Aorta (tissue), 5 donors: Measurements from ENCODE around the gene MNAT1. TPM values are rescaled to one million over a fixed set of nuclear protein-coding genes. Genes with fewer than 3 reads are reported as not detected.

Experiments used
- ATAC-seq: fragments of 200-7000 bp; cut with Tn5 transposase; one replicate; pipeline ENCODE4 v1.9.1; 2022; ENCODE audit warnings: moderate library complexity; ENCODE audit not compliant: low FRiP score
- DNase-seq, 2 donors: peaks; one replicate each; pipeline ENCODE4 v3.0.0-alpha.2; 2020
- H3K27ac ChIP-seq, 2 donors: one replicate each; pipeline ENCODE4 v1.5.1; 2013; ENCODE audit warnings: low read length in 2 of 2, mild to moderate bottlenecking in 2 of 2, moderate library complexity in 2 of 2, control low read depth in 1 of 2, inconsistent platforms in 1 of 2, low read depth in 1 of 2
- H3K27me3 ChIP-seq, 2 donors: one replicate each; pipeline ENCODE4 v1.6.1; 2013; ENCODE audit warnings: control low read depth in 1 of 2, low read length in 1 of 2, mild to moderate bottlenecking in 1 of 2, moderate library complexity in 1 of 2; ENCODE audit not compliant: insufficient read depth in 2 of 2, control insufficient read depth in 1 of 2
- H3K36me3 ChIP-seq, 2 donors: one replicate each; pipeline ENCODE4 v1.6.1; 2013; ENCODE audit warnings: control low read depth in 1 of 2, low read length in 1 of 2, mild to moderate bottlenecking in 1 of 2; ENCODE audit not compliant: insufficient read depth in 2 of 2, control insufficient read depth in 1 of 2
- H3K4me1 ChIP-seq, 2 donors: one replicate each; pipeline ENCODE4 v1.6.1; 2013; ENCODE audit warnings: low read length in 2 of 2, control low read depth in 1 of 2, mild to moderate bottlenecking in 1 of 2, moderate library complexity in 1 of 2; ENCODE audit not compliant: insufficient read depth in 2 of 2, control insufficient read depth in 1 of 2
- H3K4me3 ChIP-seq, 2 donors: one replicate each; pipeline ENCODE4 v1.5.1; 2013; ENCODE audit warnings: low read length in 2 of 2, control low read depth in 1 of 2, mild to moderate bottlenecking in 1 of 2
- H3K9me3 ChIP-seq: one replicate; pipeline ENCODE4 v1.6.1; 2013; ENCODE audit warnings: mild to moderate bottlenecking, low read length; ENCODE audit not compliant: control insufficient read depth
- WGBS, 2 donors: extraction: QIAGEN DNeasy Blood & Tissue Kit; methylation state at CpG; one replicate each; pipeline ENCODE4 v1.1.7; 2013; 5-methylcytosine and 5-hydroxymethylcytosine counted together
- intact Hi-C, 2 donors: fragments of 100-400 bp; cut with DNase I; formaldehyde crosslinking; loops; one replicate each; pipeline versions ENCODE4 v1.14.2 to v1.15.0; 2022
- polyA plus RNA-seq, 2 donors: library from polyadenylated mRNA; stranded (reverse); fragments of 200-250 nt; gene quantifications; one replicate each; pipeline ENCODE4 v1.2.3, GENCODE V29; 2013
- total RNA-seq, 2 donors: library from RNA; stranded (reverse); fragmentation: NEBNext Ultra II Directional; extraction: Animal tissue kit (Norgen Biotek cat#: 25700); gene quantifications; one replicate each; pipeline ENCODE4 v1.2.1, GENCODE V29; 2021
- donor health status: healthy with polysubstance abuse.
- donor health status: Bipolar disorder and iron deficiency.
- donor health status: DM: no; HTN: no; CAD: no.
- donor health status: DM: no; HTN: no; CAD: no.
- donor health status: DM: yes; HTN: yes; CAD: no.

MNAT1 gene
- total and polyA plus RNA-seq, 4 donors, result 23.7 to 41.1 (median 32.0) TPM

DNA sequence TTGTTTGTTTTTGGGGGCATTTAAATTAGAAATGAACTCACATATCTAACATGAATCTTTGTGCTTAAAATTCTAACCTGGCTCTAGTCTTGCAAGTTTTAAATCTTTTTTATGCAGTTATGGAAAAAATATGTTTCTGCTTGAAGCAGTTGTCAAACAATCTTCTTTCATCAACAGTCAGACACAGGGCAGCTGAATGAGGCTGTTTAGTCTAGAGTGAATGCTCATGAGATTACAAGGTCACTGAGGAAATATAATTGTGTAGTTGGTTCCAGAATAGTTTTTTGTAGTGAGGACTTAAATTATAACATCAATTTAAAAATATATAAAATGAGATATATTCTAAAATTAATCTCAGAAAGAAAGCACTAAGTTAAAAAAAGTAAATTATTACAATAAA, 169.8 kb downstream of the MNAT1 start:
- peaks cover 1 to 2% of the 10 kb centered on the region in 2 donors for H3K4me1 ChIP-seq
- no peak overlapping the region for H3K27ac ChIP-seq
- intact Hi-C loops, result no loop called here
- no peak overlapping the region for H3K4me3 ChIP-seq
- no peak for ATAC-seq
- H3K9me3 ChIP-seq, result no peaks in the 10 kb centered on the region
- H3K36me3 ChIP-seq, result no peaks in the 10 kb centered on the region
- DNase-seq, result no peak
- no peaks in the 10 kb centered on the region for H3K27me3 ChIP-seq

DNA sequence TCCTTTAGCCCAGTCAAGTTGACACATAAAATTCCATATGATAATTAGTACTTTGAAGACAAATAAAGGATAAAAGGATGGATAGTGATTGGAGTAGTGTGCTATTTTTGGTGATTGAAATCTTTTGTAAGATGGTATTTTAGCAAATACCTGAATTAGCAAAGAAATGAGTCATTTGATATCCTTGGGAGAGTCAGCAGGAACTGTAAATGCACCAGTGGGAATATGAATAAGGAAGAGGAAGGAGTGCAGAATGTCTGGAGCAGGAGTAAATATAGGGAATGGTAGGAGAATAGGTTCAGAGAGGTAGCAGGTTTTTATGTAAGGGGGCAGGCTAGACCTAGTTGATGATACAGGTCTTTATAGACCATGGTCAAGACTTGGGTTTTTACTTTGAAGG, 171.4 kb downstream of the MNAT1 start:
- ATAC-seq, result no peak
- Histone ChIP-seq H3K9me3 (no peaks in the 10 kb centered on the region), H3K27me3 (no peaks in the 10 kb centered on the region), H3K4me1 (peaks cover 1 to 2% of the 10 kb centered on the region in 2 donors), H3K27ac (no peak overlapping the region), H3K4me3 (no peak overlapping the region), H3K36me3 (no peaks in the 10 kb centered on the region)
- intact Hi-C loops, result no loop called here
- DNase-seq, result no peak

DNA sequence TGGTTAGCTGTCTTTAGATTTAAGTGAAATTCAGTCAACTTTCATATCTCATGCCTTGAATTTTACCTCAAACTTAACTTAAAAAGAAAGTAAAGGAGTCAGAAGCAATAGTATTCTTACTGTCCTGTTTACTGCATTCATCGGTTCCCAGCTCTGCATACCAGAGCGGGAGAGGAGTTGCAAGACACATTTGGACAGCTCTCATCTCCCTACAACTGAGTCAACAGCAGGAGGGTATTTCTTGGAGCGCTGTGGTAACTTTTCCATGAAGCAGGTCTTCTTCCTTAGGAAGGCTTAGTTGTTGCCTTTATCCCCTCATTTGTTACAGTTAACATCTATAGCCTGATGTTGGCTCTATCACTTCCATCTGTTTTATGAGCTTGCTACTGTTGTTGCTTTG, 181.2 kb downstream of the MNAT1 start:
- DNase-seq, result no peak
- Histone ChIP-seq H3K9me3 (no peaks in the 10 kb centered on the region), H3K36me3 (no peaks in the 10 kb centered on the region), H3K27ac (no peak overlapping the region), H3K27me3 (no peaks in the 10 kb centered on the region), H3K4me3 (no peak overlapping the region), H3K4me1 (no peaks in the 10 kb centered on the region)
- ATAC-seq, result no peak
- intact Hi-C loops, result no loop called here
- WGBS, 2 donors, result 84 to 88% methylated on average over 3 of the region's 3 CpGs

DNA sequence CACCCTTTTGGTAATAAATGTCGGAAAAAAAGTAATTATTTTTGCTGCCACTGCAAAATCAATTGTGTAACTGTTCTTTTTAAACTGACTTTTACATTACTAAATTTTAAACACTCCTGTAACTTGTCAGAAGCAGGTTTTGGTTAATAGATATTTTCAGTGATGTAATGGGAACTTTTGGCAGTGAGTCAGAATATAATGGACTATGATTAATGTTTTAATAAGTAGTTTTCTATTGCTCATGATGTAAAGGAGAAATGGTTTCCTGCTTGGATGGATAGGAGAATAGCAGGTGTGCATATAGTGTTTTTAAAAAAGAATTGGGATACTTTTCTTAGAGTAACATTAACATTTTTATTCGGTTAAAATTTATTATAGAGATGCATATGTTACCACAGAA, 187.5 kb downstream of the MNAT1 start:
- no peaks in the 10 kb centered on the region for H3K4me1 ChIP-seq
- H3K9me3 ChIP-seq, result no peaks in the 10 kb centered on the region
- no peaks in the 10 kb centered on the region for H3K36me3 ChIP-seq
- no peak overlapping the region for H3K4me3 ChIP-seq
- ATAC-seq, result no peak
- H3K27ac ChIP-seq, result no peak overlapping the region
- DNase-seq, result no peak
- H3K27me3 ChIP-seq, result no peaks in the 10 kb centered on the region
- 88 to 90% methylated on average over 2 of the region's 2 CpGs for WGBS, 2 donors
- intact Hi-C loops, result no loop called here

DNA sequence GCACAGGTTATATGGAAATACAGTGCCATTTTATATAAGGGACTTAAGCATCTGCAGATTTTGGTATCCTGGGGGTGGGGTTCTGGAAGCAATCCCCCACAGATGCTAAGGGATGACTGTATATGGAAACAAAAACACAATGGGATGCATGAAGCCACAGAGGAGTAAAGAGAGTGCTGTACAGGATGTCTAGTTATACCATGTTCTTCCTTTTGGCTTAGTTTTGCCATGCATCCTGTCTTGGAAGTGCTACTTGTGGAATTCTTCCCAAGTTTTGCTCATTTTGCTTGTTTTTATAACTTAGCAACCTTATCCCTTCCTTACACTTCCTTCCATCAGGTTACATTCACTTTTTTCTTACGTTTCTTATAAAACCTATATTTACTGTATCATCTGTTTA, 190.7 kb downstream of the MNAT1 start:
- H3K27me3 ChIP-seq, result no peaks in the 10 kb centered on the region
- H3K9me3 ChIP-seq, result no peaks in the 10 kb centered on the region
- DNase-seq (no peak), ATAC-seq (no peak)
- H3K4me3 ChIP-seq, result no peak overlapping the region
- H3K36me3 ChIP-seq, result no peaks in the 10 kb centered on the region
- no peak overlapping the region for H3K27ac ChIP-seq
- H3K4me1 ChIP-seq, result no peaks in the 10 kb centered on the region
- intact Hi-C loops, result no loop called here
- 21 to 26% methylated on average over 1 of the region's 1 CpG for WGBS, 2 donors

DNA sequence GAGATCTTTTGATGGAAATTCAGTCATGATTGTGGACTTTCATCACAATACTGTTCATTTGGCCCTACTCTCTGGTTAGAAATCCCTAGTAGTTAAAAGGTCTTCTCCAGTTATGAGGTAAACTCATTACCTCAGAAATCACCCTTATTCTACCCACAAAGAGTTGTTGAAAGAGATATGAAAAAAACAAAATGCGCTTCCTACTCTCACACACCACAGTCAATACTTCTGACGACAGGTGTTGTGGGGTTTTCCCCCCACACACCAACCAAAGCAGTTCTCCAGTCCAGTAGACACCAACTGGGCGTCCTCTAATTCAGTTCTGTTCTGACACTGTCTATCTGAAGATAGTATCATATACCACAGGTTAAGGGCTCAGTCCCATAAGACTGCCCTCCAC, 191.4 kb downstream of the MNAT1 start:
- no peak for ATAC-seq
- Histone ChIP-seq H3K27ac (no peak overlapping the region), H3K4me1 (no peaks in the 10 kb centered on the region), H3K9me3 (no peaks in the 10 kb centered on the region), H3K4me3 (no peak overlapping the region), H3K27me3 (no peaks in the 10 kb centered on the region), H3K36me3 (no peaks in the 10 kb centered on the region)
- intact Hi-C loops, result no loop called here
- DNase-seq, result no peak
- WGBS, 2 donors, result 96 to 99% methylated on average over 3 of the region's 3 CpGs

DNA sequence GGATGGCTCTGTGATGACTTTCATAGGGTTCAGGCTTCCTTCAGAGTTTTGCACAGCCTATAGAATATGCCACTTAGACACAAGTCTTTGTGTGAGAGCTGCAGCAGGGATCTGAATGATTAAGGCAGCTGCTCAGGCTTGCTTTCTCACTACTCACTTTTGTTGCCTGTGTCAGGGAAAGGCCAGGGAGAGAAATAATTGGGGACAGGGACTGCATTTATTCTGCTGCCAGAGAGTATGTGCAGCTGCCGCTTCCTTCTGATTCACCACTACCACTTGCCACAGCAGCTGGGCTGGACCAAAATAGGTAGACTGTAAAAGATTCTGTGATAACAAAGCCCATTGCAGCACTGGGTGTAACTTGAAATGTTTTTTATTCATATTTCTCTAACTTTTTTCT, 196.7 kb downstream of the MNAT1 start:
- no peak for DNase-seq
- 95 to 100% methylated on average over 1 of the region's 1 CpG for whole genome bisulfite sequencing, 2 donors
- H3K36me3 ChIP-seq, result no peaks in the 10 kb centered on the region
- ATAC-seq, result no peak
- H3K9me3 ChIP-seq, result no peaks in the 10 kb centered on the region
- H3K4me1 ChIP-seq, result no peaks in the 10 kb centered on the region
- no peak overlapping the region for H3K4me3 ChIP-seq
- H3K27me3 ChIP-seq, result no peaks in the 10 kb centered on the region
- intact Hi-C loops, result no loop called here
- H3K27ac ChIP-seq, result no peak overlapping the region

DNA sequence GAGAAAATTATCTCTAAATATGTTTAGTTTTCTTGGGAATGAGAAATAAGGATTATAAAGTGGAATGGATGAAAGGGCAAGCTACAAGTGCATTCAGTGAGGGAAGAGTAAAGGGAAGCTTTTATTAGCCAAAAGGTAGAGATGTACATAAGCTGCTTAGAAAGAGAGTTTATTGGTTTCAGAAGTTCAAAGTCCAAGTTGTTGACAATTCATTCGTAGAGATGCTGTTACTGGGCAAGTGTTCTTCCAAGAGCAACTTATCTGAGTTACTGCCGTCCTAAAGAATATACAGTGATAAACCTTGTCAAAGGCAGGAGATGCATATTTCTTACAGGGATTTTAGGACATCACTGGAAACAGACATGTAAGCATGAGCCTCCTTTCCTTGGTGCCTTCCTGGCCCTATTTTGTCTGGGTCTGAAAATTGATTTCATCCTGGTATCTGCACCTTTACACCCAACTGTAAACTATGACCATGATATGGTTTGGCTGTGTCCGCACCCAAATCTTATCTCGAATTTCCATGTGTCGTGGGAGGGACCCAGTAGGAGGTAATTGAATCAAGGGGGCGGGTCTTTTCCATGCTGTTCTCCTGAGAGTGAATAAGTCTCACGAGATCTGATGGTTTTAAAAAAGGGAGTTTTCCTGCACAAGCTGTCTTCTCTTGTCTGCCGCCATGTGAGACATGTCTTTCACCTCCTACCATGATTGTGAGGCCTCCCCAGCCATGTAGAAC, 199.5 kb downstream of the MNAT1 start:
- intact Hi-C loops, result no loop called here
- whole genome bisulfite sequencing, 2 donors, result 87 to 91% methylated on average over 8 of the region's 8 CpGs
- DNase-seq, result no peak

DNA sequence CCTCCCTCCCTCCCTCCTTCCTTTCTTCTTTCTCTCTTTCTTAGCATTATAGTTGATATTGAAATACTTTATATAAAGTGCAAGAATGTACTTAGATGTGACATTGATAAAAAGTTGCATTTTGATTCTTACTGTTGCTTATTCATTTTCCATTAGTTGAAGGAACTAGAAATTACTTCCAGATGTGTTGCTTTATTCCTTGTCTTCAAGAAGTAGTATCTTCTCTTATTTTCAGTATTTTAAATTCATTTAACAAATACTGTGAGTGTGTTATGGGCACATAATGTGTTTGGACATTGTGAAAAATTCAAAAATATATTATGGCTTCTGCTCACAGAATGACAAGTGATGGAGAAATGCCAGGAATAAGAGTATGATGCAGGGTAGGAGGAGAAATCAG, 200.8 kb downstream of the MNAT1 start:
- Histone ChIP-seq H3K4me3 (no peak overlapping the region), H3K27ac (no peak overlapping the region), H3K9me3 (no peaks in the 10 kb centered on the region), H3K4me1 (no peaks in the 10 kb centered on the region), H3K36me3 (no peaks in the 10 kb centered on the region), H3K27me3 (no peaks in the 10 kb centered on the region)
- intact Hi-C loops, result no loop called here
- DNase-seq (no peak), ATAC-seq (no peak)

More for the DNA sequence above, 199.5 kb downstream of the MNAT1 start:
- Histone ChIP-seq H3K36me3 (no peaks in the 10 kb centered on the region), H3K4me1 (no peaks in the 10 kb centered on the region), H3K27ac (no peak overlapping the region), H3K4me3 (no peak overlapping the region), H3K27me3 (no peaks in the 10 kb centered on the region), H3K9me3 (no peaks in the 10 kb centered on the region)
- ATAC-seq, result no peak
